Measurements from ENCODE around the gene LIPH.
A peak's percentile ranks its signal among the peaks of the same experiment; 100 is the strongest.

LIPH gene

DNA sequence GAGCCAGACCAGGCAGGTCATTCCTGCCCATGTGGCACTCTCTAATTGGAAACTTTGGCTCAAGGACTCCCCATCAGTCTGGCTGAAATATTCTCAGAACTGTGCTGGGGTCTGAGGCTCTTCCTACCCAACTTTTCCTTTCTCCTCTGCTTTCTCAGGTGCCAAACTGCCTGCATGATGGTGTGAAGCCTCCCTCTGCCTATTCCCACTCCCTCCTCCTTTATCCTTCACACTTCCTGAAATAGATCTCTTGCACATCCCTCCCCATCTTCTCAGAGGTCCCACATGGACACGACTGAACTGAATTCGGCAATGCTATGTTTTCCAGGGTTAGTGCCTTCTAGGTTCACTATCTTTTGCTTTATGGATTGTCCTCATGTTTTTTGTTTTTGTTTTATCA, 12.5 kb downstream of the LIPH start:
- no peak for DNase-seq

DNA sequence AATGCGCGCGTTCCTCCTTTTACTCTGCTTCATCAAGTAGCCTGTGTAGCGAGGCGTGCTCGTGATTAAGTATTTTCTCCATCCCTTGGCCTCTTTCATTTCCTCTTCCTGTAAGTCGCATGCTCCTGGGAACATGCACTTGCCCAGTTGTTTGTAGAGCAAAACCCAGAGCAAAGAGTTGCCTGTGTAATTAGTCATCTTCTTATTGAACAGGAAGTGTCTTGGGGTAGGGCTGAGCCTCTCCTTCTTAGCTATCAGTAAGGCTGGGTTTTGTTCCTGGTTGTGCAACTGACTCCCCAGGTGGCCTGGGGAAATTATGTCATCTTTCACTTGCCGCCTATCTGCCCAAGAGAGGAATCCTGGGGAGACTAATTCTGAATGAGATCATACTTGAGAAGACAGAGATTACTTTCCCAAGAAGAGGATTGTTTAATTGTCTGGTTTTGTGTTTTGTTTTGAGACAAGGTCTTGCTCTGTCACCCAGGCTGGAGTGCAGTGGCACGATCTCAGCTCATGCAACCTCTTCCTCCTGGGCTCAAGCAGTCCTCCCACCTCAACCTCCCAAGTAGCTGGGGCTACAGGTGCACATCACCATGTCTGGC, 14.9 kb downstream of the LIPH start:
- peak; percentile 42 for DNase-seq

DNA sequence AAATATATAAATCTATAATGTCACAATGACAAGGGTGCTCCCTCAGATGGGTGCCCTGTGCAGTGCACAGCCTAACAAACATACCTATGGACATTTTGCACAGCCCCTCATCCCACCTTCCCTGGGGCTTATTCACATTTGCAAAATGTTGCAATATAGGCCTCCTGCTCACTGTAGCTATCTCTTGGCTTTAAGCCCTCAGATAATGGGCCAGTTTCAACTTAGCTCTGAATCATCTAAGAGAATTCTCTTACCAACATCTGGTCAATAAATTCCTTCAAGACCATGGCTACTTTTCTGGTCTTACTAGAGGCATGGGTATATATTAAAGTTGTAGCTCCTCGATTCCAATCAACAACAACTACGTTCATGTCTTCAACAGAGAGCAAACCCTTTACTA, 17.9 kb downstream of the LIPH start:
- DNase-seq, result no peak

DNA sequence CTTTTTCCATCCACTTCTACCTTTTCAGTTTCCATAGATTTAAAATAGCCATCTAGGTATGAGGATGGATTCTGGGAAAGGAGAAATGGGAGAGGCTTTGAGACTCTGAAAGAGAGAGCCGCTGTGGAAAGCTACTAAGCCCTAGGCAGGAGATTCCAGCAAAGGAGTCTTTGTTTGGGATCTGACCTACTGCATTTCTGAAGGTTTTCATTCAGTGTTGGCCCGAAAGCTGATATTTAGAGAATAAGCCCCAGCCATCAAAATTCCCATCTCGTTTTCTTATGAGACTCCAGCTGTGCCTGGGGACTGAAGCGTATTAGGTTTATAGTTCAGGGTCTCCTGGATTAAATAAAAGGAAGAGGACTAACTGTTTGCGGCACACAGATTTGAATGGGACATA, 19.5 kb downstream of the LIPH start:
- DNase-seq, result no peak

DNA sequence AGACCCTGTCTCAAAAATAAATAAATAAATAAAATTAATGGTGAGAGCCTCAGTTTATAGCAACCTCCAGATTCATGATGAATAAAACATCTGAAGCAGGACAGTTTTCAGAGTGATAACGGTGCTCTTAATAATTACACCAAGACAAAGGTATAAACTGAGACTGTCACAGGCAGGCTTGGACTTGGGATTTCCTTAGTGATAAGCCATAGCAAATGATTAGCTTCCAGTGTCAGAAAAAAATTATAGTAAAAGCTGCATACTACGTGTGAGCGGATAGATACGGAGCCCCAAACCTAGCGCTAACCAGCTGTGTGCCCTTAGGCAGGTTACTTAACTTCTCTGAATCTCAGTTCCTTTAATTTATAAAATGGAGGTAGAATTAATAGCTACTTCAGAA, 21.5 kb downstream of the LIPH start:
- no peak for DNase-seq

DNA sequence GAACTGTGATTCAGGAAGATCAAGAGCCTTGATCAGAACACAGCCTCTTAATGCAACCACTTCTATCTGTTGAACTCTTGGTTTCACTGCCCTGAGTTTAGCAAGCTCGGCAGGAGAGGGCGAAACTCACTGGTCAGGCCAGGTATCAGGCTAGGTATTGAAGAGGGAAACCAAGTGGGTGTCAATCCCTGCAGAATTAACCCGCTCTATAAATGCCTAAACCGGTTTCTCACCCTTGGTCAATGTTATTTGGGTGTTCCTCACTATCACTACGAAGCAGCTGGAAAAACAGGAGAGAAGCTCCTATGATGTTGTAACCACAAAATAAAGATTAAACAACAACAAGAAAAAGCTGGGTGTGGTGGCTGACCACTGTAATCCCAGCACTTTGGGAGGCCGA, 23.9 kb downstream of the LIPH start:
- DNase-seq, result no peak

DNA sequence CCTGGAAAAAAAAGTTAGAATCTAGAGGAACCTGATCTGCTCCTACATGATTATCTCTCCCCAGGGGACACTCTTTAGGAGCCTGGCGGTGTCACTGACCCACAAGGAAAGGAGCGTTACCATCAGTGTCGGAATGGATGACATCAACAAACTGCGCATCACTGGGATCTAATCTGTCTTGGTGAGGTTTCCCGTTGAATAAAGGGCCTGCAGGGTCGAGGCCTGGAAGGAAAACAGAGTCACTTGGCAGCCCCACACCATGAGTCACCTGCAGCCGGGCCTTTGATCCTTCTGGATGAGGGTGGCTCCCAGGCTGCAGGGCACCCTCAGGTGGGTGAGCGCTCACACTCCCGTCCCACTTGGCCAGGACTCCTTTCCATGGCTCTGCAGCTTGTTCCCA, 25.0 kb downstream of the LIPH start:
- no peak for DNase-seq

DNA sequence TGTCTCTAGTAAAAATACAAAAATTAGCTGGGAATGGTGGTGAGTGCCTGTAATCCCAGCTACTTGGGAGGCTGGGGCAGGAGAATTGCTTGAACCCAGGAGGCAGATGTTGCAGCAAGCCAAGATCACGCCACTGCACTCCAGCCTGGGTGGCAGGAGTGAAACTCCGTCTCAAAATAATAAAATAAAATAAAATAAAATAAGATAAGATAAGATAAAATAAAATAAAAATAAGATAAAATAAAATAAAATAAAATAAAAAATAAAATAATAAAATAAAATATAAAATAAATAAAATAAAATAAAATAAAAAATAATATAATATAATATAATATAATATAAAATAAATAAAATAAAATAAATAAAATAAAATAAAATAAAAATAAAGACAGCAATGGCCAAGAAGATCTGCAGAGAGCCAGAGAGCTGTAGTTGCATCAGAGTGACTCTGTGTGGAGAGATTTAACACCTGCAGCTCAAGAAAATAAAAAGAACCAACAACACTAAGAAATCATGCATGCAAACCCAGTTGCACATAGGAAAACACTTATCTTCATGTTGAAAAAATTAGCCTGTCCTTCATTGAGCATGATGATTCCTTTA, 25.9 kb downstream of the LIPH start:
- no peak for DNase-seq

DNA sequence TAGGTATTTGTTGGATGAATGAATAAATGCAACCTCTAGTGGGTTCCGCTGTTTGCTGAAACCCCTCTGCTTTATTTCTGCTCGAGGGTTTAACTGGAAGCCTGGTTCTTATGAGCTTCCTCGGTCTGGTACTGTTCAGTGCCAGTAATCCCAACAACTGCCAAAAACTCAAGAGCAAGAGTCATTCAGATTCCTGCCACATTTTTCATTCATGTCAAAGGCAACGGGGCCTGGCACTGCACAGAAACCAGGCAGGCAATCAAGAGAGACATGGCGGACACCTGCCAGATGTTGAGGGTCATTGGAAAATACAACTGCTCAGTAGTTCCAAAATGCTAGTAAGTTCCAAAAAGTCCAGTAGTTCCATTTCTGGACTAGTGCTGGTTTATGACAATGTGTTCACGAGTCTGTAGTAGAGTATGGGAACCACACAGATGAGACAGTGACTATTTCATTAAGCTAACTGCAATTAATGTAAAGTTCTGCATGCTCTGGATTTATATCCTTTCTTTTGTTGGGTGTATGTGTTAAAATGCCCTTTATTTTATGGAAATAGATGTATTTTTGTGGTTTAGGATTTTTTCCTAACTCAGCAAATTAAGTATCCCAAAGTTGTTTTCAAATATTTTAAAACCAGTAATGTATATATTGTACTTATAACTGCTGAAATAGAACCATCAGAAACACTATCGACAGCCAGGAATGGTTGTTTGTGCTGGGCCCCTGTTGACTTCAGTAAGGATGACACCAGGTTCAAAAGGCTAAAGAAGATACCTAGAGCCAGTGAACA, 30.8 kb downstream of the LIPH start:
- no peak for DNase-seq

DNA sequence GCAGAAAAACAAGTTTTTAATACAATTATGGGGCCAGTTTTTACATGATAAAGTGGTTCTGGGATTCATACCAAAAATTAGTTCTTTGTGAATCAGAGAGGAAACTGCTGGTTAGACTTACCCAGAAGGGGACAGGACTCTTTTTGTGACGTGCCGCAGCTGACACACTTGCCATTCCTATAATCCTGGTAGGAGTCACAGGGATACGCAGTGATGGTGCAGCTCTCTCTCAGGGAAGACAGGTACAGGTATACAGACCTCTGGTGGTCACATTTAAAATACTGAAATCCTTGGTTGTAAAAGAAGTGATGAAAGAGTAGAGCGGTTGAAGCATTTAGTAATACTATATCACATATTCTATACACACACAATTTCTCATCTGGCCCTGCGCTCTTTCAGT, 33.4 kb downstream of the LIPH start:
- no peak for DNase-seq

DNA sequence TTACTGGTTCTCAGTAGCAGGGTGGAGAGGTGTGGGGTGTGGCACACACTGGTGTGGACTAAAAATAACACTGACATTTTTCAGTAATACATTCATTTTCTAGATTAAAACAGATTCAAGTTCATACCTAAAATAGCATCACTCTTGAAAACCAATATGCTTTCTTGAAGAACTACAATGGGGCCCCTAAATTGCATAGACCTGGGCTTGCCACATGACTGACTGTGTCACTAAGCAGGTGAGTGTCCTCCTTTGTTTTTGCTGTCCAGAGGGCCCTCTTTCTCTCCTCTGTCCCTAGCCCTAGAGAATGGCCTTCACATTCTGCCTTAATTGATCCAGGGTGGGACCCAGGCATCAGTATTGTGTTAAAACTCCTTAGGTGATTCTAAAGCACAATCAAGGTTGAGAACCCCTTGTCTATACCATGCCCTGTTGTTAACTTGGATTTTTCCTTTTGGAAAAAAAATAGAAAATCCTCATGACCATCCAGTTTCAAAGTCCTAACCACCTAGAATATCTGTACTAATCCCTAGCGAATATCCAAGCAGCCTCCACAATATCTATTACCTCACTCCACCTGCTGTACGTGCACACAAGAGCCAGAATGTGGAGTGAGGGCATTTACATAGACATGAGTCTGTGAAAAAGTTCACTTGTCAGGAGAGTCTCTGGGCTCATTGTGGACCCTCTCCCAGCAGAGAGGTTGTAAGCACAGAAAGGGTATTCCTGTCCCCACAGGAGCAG, 34.8 kb downstream of the LIPH start:
- no peak for DNase-seq

DNA sequence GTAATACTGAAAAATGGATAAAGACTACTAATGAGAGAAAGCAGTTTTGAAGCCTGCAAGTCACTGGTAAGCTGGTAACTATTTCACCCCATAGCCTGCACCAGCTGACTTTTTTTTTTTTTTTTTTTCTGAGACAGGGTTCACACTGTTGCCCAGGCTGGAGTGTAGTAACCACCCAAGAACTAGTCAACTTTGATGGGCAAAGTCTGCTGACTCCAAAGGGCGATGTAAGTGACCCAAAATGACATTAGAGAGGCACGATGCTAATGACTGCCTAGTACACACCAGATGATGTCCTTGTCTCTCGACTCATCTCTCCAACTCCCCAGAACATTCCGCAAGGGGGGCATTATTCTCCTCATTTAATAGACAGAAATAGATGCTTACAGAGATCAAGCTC, 40.7 kb downstream of the LIPH start:
- DNase-seq, result no peak

DNA sequence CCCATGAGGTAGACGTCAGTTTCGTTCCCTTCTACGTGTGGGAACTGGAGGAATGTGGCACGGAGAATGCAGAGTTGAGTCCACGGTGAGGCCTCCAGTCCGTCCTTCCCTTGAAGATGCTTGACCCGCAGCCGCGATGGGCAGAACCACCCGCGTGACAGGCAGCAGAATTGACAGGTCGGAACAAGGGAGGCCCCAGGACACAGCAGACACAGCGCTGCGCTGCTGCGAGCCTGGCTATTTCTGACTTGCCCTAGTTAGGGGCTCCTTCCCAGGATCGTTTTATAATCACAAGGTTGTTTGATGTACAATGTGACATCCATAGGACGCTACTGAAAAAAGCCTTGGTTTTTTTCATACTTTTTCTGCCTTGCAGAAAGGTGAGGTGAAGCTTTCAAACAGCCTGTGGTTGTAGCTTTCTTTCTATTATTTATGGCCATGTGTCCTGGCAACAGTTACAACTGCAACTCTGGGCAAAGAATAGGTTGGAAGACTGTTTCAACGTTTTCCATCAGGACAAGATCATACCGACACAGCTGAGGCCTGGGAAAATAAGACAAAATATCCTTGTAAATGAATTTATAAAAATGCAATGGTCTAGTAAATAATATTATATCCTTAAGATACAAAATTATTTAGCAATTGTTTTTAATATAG, 43.9 kb downstream of the LIPH start:
- no peak for DNase-seq

DNA sequence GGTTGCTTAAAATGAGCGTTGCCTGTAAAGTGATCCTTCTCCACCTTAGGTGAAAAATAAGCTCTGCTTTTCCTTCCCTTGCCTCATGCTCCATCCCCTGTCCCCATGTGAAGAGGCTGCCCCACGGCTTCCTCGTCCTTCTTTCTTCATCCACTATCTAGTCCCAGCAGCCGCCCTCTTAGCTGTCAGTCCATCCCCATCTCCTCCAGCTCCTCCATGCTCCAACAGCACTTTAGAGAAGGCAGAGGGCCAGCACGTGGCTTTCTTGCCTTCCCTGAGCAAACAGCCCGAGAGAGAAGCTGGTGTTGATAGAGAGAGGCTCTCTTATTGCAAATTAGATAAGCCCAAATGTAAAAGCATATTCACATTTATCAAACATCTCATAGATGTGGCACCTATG, 44.5 kb downstream of the LIPH start:
- DNase-seq, result no peak

DNA sequence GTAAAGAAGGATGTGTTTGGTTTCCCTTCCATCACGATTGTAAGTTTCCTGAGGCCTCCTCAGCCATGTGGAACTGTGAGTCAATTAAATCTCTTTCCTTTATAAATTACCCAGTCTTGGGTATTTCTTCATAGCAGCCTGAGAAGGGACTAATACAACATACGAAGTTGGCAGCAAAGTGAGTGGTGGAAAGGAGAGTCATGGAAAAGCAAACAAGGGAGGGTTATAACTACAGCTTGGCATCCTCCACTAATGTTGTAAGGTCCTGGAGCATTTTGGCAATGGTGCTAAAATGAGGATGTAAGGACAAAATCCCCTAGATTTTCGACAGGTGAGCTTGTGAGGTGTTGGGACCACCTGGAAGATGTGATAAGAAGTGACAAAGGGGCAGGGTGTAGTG, 47.8 kb downstream of the LIPH start:
- no peak for DNase-seq

DNA sequence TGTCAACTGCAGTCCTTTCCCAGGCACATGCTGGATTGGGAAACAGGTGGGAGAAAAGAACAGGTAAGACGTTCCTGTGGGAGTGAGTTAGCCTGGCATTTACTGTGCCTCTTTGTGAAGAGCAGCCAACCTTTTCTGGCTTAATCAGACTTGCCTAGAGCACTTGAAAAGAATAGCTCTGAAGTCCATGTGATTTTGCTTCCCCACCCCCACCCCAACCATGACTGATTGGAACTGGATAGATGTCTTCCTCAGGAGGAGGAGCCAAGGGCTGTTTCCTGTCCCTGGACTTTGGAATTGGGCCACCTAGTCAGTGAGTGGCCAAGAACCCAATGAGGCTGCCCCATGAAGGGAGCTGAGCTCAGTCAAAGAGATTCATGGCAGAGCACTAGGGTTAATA, 48.9 kb downstream of the LIPH start:
- DNase-seq, result no peak

DNA sequence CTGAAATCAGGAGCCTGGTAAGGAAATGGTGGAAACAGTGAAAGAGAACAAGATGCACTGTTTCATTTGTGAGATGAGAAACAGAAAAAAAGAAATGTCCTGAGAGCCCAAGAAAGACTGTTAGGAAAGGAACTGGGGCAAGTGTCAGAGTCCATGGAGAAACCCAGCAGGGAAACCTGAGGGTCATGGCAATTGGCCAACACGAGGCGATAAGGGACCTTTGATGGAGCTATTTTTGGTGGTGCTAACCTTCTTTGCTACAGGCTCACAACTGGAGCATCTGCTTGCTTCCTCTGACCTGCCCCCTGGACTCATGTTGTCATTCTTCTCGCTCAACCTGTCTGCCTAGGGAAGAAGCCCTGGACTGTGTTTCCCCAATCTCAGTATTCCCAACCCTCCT, 49.4 kb downstream of the LIPH start:
- DNase-seq, result no peak

DNA sequence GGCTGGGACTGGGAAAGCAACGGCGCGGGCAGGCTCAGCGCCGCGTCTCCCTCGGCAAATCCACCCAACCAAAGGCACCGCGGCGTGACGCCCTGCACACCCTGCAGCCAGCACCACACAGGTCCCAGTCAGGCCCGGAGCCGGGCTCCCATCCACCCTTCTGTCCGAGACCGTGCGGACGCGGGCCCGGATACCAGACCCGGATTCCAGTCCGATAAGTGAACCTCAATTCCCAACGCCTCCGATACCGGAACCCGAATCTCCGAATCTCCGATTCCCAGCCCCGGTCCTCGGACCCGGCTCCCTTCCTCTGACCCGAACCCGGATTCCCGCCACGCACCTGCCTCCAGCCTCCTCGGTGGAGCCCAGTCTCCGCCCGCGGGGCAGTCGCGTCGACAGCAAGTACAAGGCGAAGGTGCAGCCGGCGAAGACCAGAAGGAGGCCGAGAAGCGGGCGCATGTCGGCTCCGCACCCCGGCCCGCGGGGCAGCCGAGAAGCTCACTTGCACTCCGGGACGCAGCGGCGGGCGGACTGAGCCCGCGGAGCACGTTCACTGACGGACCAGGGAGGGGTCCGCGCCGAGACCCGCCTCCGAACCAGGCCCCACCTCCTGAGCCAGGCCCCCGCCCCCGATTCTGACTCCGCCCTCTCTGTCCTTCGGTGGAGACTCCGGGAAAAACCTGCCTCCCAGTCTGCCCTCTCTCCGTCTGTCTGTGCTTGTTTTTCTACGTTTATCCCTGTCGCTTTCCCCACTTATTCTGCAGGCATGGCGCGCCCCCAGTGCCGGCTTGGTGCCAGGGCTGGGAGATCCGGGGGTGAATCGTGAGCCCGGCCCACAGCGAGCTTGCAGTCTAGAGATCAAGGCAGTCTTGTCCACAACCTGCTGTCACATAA, 53.6 kb downstream of the LIPH start, which contains the start of gene TMEM41A:
TSS of gene TMEM41A (minus strand) at position 533 of the 894 bp plus-strand sequence. CDS start at position 459, 74 bp downstream.
- DNase-seq, result peak; percentile 93

DNA sequence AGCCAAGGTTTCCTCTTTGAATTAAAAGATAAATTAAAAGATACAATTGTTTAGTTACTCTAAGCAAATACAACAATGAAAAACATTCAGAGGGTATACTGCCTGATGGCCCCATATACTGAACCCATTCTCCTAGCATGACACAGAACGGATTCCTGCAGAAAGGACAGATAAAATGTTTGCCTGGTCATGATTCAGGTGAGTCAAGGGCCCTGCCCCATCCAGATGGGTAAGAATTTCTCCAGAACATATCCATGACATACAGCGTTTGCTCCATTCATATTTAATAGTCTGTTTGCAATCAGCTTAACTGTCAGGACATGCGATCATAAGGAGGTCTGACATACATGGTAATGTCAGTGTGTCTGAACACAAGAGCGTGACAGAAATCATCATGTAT, 62.1 kb downstream of the LIPH start:
- no peak for DNase-seq

DNA sequence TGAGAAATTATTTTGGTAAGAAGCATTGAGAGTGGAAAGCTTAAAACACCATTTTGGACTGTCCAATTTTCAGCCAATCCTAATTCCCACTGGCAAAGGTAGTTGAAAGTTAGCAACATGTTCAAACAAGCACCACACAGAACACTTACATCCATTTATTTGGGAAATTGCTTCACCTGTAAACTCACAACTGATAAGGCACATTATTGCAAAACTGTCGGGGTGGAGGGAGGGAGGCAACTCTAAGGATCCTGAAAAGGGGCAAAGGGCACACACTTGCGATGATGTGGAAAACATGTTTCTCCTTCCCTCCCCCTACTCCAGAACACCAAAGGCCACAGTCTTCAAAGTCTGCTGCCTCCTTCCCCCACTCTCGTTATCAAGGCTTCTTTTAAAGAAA, 62.9 kb downstream of the LIPH start:
- DNase-seq, result no peak

DNA sequence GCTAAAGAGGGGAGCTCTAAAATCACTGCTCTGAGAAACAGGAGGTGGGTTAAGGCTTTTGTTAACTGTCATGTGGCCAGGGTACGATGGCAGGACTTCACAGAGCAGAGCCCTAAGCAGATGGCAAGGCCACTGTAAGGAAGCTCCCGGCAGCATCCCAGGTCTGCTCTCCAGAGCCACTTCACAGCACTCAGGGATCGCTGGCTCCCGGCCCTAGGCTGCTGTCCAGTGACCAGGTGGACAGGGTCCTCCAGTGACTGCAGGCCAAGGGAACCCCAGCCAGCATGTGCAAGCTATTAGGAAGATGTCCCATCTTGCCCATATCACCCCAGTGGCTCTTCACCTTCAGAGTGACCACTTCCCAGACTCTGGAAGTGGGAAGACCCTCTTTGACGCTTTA, 63.9 kb downstream of the LIPH start:
- DNase-seq, result no peak

DNA sequence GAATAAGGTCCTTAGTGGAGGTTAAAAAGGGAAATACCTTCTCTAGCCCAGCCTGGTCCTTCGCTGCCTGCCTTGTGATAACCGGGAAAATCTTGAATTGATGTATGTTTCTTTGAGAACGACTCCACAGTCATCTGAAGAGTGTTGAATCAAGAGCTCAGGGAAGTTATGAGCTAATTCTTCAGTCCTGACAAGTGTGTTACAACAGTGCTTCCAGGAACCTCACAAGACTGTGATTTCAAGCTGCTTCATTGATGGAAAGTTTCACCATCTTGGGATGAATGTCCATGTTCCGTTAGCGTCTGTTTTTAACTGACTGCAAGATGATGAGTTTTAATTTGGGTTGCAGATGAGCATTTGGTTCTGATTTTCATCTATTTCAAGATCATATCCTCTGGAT, 66.0 kb downstream of the LIPH start:
- DNase-seq, result no peak

Measured in stimulated activated CD4-positive, alpha-beta T cell treated with anti-CD3 and anti-CD28 coated beads, Interleukin-4, amount 100 ng/mL, for 24 hours (primary cell).